ENCODE data around the gene YPEL2.

Gene YPEL2

DNA sequence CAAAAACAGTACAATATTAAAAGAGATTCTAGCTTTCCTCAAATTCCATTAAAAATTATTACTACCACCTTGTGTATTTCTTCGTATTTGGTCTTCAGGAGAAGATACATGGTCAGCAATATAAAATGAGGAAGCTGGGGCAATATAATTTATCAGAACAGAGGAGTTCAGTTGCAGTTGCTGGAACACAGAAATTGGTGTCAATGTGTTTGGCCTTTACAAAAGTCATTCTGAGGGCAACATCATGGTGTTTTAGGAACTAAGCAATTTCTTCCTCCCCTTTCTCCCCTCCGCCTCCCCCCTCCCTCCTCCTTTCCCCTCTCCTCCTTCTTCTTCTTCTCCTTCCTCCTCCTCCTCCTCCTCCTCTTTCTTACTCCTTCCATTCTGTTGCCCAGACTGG lies 102.1 kb downstream of the YPEL2 start:
- no peak for DNase-seq (ENCODE audit: low spot score)

GRCh38 chr17:59434429-59434828 lies 103.0 kb downstream of the YPEL2 start:
- DNase-seq (ENCODE audit: low spot score): no peak

DNA sequence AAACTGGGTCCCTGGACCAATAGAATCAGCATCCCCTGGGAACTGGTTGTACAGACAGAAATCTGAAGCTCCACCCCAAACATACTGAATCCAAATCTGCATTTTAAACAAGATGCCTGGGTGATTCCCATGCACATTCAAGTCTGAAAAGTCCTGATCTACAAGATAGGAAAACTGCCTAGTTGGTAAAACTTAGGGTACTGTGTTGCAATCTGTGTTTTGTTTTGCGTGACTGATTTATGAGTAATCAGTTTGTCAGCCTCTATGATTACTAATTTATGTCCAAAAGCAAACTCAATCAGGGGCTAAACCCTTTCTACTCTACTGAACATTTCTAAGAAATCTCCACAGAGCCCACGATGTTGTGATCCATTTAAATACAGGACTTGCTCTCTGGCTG lies 103.8 kb downstream of the YPEL2 start:
- DNase-seq (ENCODE audit: low spot score): peak; percentile 35

GRCh38 chr17:59436900-59437299 lies 105.4 kb downstream of the YPEL2 start:
- DNase-seq (ENCODE audit: low spot score): no peak

DNA sequence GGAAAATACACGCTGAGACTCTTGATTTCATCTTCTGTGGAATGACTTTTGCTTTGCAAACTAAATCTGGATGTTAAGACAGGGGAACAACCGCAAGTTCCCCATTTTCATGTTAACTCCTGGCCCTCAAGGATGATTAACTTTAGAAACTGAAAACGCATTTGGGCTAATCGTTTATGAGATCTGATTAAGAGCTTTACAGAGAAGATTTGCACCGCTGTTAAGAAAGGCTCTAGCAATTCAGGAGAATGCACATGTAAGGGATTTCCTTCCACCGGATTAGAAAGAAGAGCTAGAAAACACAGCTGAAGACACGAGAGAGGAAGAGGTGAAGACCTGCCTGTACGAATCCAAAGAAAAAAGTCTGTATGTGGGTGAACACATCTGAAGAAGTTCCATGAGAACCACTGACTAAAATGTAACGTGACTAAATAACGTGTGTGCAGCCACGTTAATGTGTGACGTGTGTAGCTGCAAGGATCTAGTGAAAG lies 106.4 kb downstream of the YPEL2 start:
- DNase-seq (ENCODE audit: low spot score): no peak

DNA sequence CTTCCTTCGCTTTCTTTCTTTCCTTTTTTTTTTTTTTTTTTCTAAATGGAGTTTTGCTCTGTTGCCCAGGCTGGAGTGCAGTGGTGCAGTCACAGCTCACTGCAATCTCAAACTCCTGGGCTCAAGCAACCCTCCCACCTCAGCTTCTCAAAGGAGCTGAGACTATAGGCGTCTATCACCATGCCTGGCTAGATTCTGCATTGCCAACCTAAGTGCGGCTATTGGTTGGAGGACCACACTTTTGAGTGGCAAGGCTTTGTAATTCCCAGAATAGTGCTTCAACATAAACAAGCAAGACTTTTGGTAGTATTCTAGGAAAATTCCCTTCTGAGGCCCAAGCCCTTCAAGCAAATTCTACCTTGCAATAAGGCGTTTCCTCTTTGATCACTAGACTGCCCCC lies 107.8 kb downstream of the YPEL2 start:
- no peak for DNase-seq (ENCODE audit: low spot score)

DNA sequence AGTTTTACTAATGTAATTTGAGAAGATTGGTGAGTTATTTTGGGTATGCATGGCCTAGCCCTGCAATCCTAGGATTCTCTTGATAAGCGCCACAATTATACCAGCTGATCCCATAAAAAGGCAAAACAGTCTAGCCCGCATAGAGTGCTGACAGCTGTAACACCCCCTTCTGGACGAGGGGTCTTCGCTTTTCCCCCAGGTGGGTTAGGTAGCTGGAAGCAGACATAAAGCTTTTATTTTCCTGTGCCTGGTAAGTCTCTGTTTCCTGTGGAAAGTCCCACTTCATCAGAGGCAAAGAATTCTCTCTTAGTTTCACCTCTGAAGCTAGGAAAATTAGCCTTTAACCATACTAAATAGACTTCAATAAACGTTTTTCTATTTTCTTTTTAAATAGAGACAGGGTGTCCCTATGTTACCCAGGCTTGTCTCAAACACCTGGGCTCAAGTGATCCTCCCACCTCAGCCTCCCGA lies 108.3 kb downstream of the YPEL2 start:
- DNase-seq (ENCODE audit: low spot score): no peak

GRCh38 chr17:59440757-59441463 lies 109.5 kb downstream of the YPEL2 start:
- peak; percentile 81 for DNase-seq (ENCODE audit: low spot score)

GRCh38 chr17:59441464-59442096 lies 110.1 kb downstream of the YPEL2 start:
- no peak for DNase-seq (ENCODE audit: low spot score)

- DNase-seq (ENCODE audit: low spot score): no peak
Observed at GRCh38 chr17:59443106-59443505, 111.7 kb downstream of the YPEL2 start.

All from AG08396 (cell line).